NCI-H226 (cell line): Measurements from ENCODE around the gene PSMD3.
A peak's percentile ranks its signal among the peaks of the same experiment; 100 is the strongest.

Experiments used
- DNase-seq: peaks from one replicate; pipeline ENCODE4 v3.0.0-alpha.2; 2015

The PSMD3 gene

GRCh38 chr17:40024901-40025300 is 44.3 kb downstream of the PSMD3 start:
- peak; percentile 1 for DNase-seq

- DNase-seq = peak; percentile 0
These were observed 45.0 kb downstream of the PSMD3 start for GRCh38 chr17:40025559-40025958.

GRCh38 chr17:40025991-40026815 is 45.6 kb downstream of the PSMD3 start:
- peak; percentile 4 for DNase-seq

GRCh38 chr17:40026816-40027613 is 46.4 kb downstream of the PSMD3 start:
- DNase-seq = peak; percentile 64

GRCh38 chr17:40027614-40028012 is 47.0 kb downstream of the PSMD3 start:
- peak; percentile 1 for DNase-seq

GRCh38 chr17:40028595-40028994 is 48.0 kb downstream of the PSMD3 start:
- peak; percentile 0 for DNase-seq

- no peak for DNase-seq
These were observed 51.1 kb downstream of the PSMD3 start for GRCh38 chr17:40031706-40032105.

GRCh38 chr17:40032322-40033320 is 52.0 kb downstream of the PSMD3 start:
- no peak for DNase-seq

GRCh38 chr17:40033339-40033738 is 52.7 kb downstream of the PSMD3 start:
- no peak for DNase-seq

GRCh38 chr17:40034426-40035161 is 54.0 kb downstream of the PSMD3 start:
- no peak for DNase-seq

- DNase-seq = no peak
These were observed 54.6 kb downstream of the PSMD3 start for GRCh38 chr17:40035162-40035559.

- DNase-seq = peak; percentile 47
These were observed 58.4 kb downstream of the PSMD3 start for GRCh38 chr17:40038882-40039513.

GRCh38 chr17:40041196-40041595 is 60.6 kb downstream of the PSMD3 start:
- DNase-seq = no peak
